ENCODE measurements around the gene IRS1. TPM values are rescaled to one million over a fixed set of nuclear protein-coding genes. Genes with fewer than 3 reads are reported as not detected.
A peak's percentile ranks its signal among the peaks of the same experiment; 100 is the strongest.

IRS1 gene
- polyA plus RNA-seq, 1 of the 3 experiments (the other 2 are of a cell fraction) = 16.5 TPM

- CTCF ChIA-PET = interaction anchor here (1.6 kb wide), 1 partner anchor 22 kb away, joined by 4 read pairs; no protein-coding TSS in a partner anchor
- H3K27ac ChIP-seq (ENCODE audit: low read depth in 2 of 2, low read length in 1 of 2) = peak overlapping the region; percentile 88 to 97
- WGBS (ENCODE audit: low lambda C conversion rate) = 94% methylated on average over 7 of the region's 7 CpGs
- H3K9me2 ChIP-seq = no peaks in the 10 kb centered on the region
- peak overlapping the region; percentile 93 for H3K4me2 ChIP-seq
- H3K9ac ChIP-seq = peak overlapping the region; percentile 89; the same call in 1 of the 2 replicates
- 0 out of 2 replicates have a peak overlapping the region, but pooled peaks have one; percentile 14 for H2AFZ ChIP-seq (ENCODE audit: low read depth)
- H3K36me3 ChIP-seq (replicated peaks in 1 of 2; ENCODE audit: control insufficient read depth in 1 of 2, insufficient read depth in 2 of 2, low read length in 1 of 2) = peaks cover 0 to 19% of the 10 kb centered on the region in 2 experiments
- H3F3A ChIP-seq (replicated peaks; ENCODE audit: insufficient read depth) = peaks cover 16% of the 10 kb centered on the region
- POLR2A ChIA-PET = no interaction called here
- 0 out of 2 replicates have a peak, but pooled peaks cover 3% of the 10 kb centered on the region for H3K9me3 ChIP-seq
- H3K4me3 ChIP-seq (ENCODE audit: low read depth in 2 of 2, low read length in 1 of 2) = peak overlapping the region; percentile 73 to 90; a peak in 2 of 4 replicates
- no peaks in the 10 kb centered on the region for H3K27me3 ChIP-seq (ENCODE audit: insufficient read depth)
- DNase-seq = no peak
- peaks cover 35% of the 10 kb centered on the region for H3K79me2 ChIP-seq (ENCODE audit: insufficient read depth)
- H4K20me1 ChIP-seq (ENCODE audit: insufficient read depth) = no peaks in the 10 kb centered on the region
- TF ChIP-seq RFX5 (IDR thresholded peaks at IDR 0.05; ENCODE audit: low read length) = no peak
- TF ChIP-seq MXI1 (IDR thresholded peaks at IDR 0.05; ENCODE audit: low read depth, low read length) = no peak
- TF ChIP-seq REST (IDR thresholded peaks at IDR 0.05; ENCODE audit: low read depth, low read length) = no peak
- TF ChIP-seq TEAD4 (IDR thresholded peaks at IDR 0.05; ENCODE audit: borderline replicate concordance, insufficient read depth) = no peak
- TF ChIP-seq USF2 (IDR thresholded peaks at IDR 0.05; ENCODE audit: borderline replicate concordance, low read depth, low read length) = no peak
- TF ChIP-seq TAF1 (IDR thresholded peaks at IDR 0.05; ENCODE audit: borderline replicate concordance, low read depth, low read length) = no peak
- TF ChIP-seq USF1 (IDR thresholded peaks at IDR 0.05; ENCODE audit: borderline replicate concordance, low read depth) = no peak
- TF ChIP-seq NFIC (IDR thresholded peaks at IDR 0.05; ENCODE audit: borderline replicate concordance) = no peak
- TF ChIP-seq RCOR1 (IDR thresholded peaks at IDR 0.05; ENCODE audit: low read length) = no peak
- TF ChIP-seq TCF12 (IDR thresholded peaks at IDR 0.05) = no peak
- TF ChIP-seq PBX3 (IDR thresholded peaks at IDR 0.05) = no peak
- no peak for TF ChIP-seq NRF1 (IDR thresholded peaks at IDR 0.05; ENCODE audit: low read depth, low read length)
- H3K4me1 ChIP-seq (ENCODE audit: control insufficient read depth in 1 of 2, insufficient read depth in 2 of 2, low read depth in 1 of 2, low read length in 1 of 2) = peaks cover 6 to 18% of the 10 kb centered on the region in 2 experiments; a peak in 3 of 4 replicates
These were observed 37.7 kb upstream of the IRS1 start for GRCh38 chr2:226837334-226837733.
